GM18498 (cell line): ENCODE results near the gene P4HTM.

Source experiments
- ATAC-seq: cut with Tn5 transposase; IDR thresholded peaks from one replicate; pipeline ENCODE4 v1.9.1; 2021; ENCODE audit warnings: mild to moderate bottlenecking, moderate library complexity; ENCODE audit not compliant: unreplicated experiment

Gene P4HTM

DNA sequence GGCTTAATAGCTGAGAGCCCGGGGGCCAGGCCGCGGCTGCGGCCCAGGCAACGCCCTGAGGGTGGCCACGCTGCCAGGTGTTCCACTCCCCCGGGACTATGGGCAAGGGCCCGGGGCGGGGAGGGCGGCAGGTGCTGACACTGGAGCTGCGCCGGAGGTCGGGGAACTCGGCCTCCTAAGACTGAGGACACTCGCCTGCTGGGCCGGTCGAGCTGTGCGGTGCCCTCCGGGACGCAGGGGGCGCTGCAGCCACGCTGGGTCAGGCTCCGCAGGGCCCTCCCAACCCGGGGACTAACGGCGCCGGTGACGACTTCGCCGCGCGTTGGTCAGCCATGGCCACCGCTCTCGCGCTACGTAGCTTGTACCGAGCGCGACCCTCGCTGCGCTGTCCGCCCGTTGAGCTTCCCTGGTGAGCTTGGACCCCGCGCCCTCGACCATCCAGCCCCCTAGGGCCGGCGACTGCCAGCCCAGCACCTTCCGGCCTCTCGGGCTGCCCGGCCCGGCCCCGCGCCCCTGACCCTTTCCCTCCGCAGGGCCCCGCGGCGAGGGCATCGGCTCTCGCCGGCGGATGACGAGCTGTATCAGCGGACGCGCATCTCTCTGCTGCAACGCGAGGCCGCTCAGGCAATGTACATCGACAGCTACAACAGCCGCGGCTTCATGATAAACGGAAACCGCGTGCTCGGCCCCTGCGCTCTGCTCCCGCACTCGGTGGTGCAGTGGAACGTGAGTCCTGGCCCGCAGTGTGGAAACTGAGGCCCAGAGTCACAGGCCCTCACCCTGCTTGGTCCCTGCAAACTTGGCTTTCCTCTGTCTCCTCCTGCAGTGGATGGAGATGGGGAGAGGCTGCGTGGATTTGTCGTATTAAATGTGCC, 32.0 kb downstream of the P4HTM start, which contains the start of gene NDUFAF3:
Gene NDUFAF3 (plus strand): TSS at position 309 of the 875 bp plus-strand sequence. CDS start 24 bp downstream, at position 333.
- ATAC-seq = peak; percentile 56

DNA sequence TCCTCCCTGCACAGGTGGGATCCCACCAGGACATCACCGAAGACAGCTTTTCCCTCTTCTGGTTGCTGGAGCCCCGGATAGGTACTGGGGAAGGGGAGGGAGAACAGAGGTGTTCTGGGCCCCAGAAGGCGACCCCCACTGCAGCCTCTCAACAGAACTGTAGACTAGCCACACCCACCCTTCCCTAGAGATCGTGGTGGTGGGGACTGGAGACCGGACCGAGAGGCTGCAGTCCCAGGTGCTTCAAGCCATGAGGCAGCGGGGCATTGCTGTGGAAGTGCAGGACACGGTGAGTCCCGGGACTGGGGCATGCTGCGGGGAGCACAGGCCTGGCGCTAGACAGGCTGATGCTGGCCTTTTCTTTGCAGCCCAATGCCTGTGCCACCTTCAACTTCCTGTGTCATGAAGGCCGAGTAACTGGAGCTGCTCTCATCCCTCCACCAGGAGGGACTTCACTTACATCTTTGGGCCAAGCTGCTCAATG, 32.7 kb downstream of the P4HTM start:
- no peak for ATAC-seq

DNA sequence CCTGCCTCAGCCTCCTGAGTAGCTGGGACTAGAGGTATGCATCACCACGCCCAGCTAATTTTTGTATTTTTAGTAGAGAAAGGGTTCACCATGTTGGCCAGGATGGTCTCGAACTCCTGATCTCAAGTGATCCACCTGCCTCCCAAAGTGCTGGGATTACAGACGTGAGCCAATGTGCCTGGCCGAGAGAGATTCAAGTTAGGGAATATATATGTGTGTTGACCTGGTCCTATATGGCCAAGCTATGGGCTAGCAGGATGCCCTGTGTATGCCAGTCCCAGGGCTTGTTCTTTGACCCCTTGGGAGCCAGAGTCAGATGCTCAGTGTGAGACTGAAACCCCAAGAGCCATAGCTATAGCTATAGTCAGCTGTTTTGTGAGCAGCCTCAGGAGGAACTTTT, 33.7 kb downstream of the P4HTM start:
- no peak for ATAC-seq

DNA sequence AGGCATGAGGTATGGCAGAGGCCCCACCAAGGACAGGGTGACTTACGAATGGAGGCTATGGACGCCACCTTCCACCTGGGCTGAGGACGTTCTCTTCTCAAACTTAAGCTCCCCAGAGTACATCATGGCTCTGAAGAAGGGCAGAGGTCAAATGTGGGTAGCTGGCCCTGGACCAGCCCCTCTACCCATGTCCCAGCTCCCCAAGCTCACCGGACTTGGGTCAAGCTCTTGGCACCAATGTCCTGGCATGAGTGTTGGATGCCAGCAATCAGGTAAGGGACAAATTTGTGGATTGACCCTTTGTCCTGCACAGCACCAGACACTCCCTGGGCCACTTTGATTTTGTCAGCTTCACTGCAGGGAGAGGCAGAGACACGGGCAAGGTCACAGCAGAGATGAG, 34.4 kb downstream of the P4HTM start:
- ATAC-seq = no peak

DNA sequence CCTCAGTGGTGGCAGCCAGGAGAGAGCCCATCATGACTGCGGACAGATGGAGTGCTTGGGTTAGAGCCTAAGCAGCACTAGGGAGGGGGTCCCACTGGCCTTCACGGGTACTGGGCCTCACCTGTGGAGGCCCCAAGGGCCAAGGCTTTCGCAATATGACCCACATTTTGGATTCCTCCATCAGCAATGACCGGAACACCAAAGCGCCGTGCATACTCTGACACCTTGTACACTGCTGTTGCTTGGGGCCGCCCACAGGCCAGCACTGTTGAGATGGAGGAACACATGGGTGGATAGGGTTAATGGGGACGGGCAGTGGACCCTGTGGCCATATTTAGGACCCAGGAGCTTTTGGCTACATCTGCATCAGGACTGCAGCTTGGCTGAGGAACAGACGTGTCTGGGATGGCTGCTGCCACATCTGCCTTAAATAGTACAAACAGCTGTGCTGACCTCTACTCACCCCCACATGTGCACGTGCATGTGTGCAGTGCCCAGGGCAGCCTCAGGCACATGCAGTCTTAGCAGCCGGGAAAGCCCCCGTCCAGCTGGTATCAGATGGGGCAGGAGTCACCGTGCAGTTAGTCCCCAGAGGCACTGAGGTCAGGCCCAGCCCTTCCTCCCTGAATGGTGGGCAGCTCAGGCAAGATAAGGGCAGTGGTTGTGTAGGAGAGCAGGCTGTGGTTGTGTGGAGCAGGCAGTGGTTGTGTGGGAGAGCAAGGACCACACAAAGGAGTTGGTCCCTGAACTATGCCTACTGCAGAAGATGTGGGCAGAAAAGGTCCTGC, 35.2 kb downstream of the P4HTM start:
- ATAC-seq = no peak

DNA sequence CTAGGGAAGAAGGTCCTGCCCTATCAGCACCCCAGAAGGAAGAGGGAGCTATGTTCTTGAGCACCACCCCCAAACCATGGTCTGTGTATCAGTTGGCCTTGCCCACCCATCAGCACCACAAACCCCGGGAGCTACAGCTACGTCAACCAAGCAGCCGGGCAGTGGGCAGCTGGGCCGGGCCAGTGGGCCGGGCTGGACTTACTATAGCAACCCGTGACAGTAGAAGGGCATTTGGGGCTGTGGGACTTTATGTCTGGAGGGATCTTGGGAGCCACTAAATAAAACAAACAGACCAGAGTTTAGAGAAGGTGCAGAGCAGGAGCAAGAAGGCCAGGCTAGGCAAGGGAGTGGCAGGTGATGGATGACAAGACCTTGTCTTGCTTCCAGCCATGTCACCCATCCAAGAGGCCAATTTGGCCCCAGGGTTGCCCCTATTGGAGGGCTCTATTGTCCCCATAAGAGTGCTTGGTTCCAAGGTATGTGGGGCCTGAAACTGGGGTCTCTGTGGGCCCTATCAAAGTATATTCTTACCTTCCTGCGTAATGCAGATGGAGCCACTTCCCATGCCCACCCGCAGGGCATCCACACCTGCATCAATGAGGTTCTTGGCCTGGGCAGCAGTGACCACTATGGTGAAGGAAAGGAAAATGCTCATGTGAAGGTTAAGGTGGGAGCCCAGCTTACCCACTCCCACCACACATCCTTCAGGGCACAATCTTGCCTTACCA, 35.9 kb downstream of the P4HTM start:
- ATAC-seq = no peak

DNA sequence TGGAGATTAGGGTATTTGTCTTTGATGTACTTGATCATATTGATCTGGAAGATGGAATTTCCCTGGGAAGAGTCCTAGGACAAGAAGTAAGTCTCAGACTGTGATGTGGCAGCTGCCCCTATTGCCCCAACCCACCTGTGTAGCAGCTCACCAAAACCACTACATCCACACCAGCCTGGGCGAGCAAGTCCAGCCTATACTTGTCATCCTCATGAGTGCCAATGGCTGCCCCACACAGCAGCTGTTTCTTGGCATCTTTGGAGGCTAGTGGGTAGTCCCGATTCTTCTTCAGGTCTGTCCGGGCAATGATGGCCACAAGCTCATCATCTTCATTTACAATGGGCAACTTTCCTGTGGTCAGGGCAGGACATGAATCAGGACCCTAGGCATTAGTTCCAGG, 36.5 kb downstream of the P4HTM start:
- ATAC-seq = no peak

DNA sequence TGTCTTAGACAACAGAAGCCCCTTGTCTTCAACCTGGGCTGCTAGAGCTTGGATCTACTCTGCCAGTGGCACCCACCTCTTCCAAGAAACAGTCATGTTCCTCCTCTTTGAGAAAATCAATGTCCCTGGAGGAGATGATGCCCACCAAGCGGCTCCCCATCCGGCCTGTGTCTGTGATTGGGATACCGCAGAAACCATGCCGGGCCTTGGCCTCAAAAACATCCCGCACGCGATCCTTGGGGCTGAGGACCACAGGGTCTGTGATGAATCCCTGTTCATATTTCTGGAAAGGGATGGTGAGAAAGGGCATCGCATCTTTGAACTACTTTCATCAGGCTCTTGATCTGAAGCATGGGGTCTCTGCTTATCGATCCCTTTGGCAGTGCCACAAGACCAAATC, 37.6 kb downstream of the P4HTM start:
- no peak for ATAC-seq

DNA sequence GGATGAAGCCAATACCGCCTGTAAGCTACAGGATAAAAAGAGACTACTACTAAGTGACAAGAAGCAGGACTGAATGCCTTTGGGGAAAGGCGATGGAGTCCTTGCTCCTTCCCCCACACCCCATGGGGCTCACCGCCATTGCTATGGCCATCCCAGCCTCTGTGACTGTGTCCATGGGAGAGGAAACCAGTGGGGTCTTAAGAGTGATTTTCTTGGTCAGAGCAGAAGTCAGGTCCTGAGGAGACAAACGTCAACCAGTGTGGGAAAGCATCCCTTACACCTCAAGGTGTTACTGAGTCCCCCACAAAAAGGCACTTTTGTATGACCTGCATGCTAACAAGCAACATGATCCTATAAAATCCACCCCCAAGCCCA, 38.2 kb downstream of the P4HTM start:
- no peak for ATAC-seq

DNA sequence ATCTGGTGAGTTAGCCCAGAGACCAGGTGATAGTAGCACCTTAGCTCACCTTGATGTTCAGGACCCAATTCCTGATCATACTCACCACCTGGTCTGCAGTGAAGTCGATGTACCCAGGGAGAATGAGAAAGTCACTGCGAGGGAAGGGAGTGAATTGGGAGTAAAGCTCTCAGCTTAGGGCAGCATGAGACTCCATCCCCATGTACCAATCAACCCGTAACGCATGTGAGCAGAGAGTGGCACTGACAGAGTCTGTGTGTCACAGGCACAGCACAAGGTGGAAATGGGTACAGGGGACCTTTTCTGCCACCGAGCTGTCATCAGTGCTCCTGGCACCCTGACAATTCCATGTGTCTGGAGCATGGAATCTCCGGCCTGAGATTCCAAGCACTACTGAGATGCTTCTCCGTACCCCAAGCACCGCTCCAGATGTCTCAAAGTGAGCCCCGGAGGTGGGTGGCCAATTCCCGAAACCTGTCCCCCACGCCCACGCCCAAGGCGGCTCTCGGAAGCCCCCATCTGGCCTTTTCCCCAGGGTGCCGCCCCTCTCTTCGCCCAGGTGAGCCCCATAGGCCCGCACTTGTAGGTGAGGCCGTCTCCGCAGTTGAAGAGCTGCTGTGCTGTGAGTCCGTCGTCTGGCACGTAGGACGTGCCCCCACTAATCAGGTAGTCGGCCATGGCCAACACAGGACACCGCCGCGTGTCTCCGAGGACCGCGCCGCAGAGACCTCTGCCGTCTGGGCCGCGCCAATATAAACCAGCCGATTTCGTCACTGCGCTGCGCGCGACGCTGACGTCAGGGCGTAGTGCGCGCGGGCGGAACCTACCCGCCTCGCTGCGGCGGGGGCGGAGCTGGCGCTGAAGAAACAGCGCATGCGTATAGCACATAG, 38.9 kb downstream of the P4HTM start, which contains the start of gene IMPDH2:
Gene IMPDH2 (minus strand): TSS at position 726 of the 890 bp plus-strand sequence. CDS start 48 bp downstream, at position 678.
- ATAC-seq = peak; percentile 89

DNA sequence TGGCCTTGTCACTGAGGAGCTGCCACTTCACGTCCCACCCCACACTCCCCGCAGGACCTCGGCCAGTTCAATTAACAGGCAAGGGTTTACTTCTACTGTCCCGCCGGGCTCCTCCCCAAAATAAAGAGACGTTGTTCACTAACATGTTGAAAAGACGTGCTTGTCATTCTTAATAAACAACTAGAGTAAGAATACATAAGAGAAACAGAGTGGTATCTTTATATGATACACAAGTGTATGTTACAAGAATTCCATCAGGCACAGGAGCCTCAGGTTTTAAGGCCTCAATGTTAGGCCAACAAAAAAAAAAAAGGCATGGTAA, 39.5 kb downstream of the P4HTM start:
- ATAC-seq = no peak

DNA sequence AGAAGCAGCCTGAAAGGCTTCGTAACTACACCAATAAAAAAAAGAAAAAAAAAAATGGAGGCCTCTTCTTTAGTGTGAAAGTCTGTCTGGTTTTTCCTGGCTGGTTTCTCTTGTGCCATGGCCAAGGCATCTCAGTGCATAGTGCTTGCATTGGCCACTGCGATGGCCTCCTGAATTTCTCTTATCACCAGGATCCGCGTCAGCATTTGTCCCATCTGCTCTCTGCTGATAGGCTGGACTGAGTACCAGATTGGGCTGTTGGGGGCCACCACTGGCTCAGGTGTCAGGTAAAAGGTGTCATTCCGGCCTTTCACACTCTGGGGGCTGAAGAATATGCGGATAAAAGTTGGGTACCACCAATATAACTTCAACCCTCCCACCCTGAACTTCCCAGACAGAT, 40.3 kb downstream of the P4HTM start:
- no peak for ATAC-seq

DNA sequence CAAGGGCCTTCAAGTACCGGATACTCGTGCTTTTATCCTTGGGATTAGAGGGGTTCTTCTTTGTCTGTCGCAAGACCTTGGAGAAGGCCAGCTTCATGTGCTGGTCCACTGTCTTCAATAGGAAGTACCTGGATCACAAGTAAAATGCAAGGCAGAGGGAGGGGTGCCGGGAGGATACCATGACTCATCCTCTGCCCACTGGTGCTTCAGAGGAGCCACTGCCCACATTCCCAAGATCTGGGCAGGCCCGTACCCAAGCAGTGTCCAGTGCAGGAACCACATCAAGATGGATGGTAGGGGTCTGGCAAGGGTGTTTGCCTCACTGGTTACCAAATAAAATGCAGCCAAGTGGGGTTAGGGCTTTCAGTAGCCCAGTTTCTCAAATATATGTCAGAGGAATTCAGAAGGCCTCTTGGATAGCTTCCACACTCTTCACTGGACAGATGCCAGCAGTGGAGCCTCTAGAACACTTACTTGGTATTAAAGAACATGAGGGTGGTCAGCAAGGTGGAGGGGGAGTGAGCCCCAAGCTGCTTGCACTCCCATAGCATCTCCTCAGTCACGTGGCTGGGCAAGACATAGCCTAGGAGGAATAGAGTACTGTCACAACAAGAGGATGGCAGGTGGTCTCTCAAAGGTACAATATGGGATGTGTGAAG, 42.7 kb downstream of the P4HTM start:
- no peak for ATAC-seq

DNA sequence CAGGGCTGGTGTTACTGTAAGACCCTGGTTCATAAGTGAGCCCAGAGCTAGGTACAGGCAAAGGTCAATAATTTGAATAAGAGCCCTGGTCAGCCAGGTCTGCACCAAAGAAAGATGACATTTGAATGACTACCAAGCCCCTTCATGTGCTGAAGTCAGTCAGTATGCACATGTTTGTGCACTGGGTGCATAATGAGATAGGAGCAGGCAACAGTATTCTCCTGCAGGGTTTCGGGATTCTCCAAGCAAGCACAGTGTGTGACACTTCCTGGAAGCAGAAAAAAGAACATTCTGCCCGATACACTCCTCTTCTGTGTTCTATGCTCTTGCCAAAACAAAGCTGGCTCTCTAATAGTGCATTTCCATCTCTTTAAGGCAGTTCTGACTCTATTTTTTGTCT, 44.6 kb downstream of the P4HTM start:
- no peak for ATAC-seq

DNA sequence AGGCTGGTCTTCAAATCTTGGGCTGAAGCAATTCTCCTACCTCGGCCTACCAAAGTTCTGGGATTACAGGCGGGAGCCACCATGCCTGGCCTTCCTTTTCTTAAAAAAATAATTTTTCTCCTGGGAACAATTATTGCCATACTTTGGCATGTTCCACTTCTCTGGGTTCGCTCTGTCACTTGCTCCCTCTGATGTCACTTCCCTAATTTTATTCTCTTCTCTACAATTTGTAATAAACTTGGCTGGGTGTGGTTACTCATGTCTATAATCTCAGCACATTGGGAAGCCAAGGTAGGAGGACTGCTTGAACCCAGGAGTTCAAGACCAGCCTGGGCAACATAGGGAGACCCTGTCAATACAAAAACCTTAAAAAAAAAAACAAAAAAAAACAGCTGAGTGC, 45.2 kb downstream of the P4HTM start:
- no peak for ATAC-seq

DNA sequence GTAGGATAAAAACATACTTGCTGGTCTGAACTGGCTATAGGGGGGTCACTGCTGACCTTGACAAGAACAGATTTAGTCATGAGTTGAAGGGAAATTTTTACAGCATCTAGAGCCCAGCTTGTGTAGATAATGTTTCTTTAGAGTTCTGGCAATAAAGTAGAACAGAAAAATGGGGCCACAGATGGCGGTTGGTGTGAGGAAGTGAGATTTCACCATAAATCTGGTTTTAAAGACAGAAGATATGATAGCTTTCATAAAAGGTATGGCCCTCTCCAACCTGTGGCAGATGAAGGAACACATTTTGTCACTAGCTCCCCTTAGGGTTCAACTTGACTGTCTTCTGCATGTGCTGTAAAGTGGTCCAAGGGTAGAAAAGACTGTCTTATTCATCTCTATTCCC, 63.5 kb downstream of the P4HTM start:
- no peak for ATAC-seq

DNA sequence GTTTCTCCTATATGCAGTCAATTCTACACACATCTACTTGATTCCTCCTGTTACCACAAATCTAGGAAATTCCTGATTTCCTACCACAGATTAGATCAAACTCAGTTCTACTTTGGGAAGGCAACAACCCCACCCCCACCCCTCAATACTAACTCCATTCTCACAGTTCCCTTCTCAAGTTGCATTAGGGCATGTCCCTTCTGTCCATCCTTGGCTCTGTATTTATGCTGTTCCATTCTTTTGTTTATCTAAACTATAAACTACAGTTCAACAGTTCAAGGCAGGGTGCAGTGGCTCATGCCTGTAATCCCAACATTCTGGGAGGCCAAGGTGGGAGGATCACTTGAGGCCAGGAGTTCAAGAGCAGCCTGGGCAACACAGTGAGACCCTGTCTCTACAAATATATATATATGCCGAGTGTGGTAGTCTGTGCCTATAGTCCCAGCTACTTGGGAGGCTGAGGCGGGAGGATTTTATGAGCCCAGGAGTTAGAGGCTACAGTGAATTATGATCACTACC, 64.4 kb downstream of the P4HTM start:
- ATAC-seq = no peak
